H1 (cell line): Measurements from ENCODE around the gene OXSR1. TPM values are rescaled to one million over a fixed set of nuclear protein-coding genes. Genes with fewer than 3 reads are reported as not detected.

Experiments
- CTCF ChIA-PET: fragments of 300-600 bp; sonication (Branson Sonifier 250); formaldehyde crosslinking; loops from one replicate; lab custom pipeline; 2021; ENCODE audit not compliant: partially characterized antibody; lab: Charles Lee
- POLR2A ChIA-PET: fragments of 300-600 bp; sonication (Branson Sonifier 250); formaldehyde crosslinking; loops from one replicate; lab custom pipeline; 2021; ENCODE audit warnings: inconsistent platforms; ENCODE audit not compliant: partially characterized antibody; lab: Charles Lee
- DNase-seq, 2 experiments: peaks; one replicate each; pipeline versions ENCODE4 v3.0.0 to v3.0.0-alpha.2; 2010 to 2022; ENCODE audit warnings: low spot score in 2 of 2, low read depth in 1 of 2, mixed read lengths in 1 of 2
- FAIRE-seq: peaks from 2 replicates; lab custom pipeline; 2011; peaks lifted over from hg19 to GRCh38; lab: Jason Lieb, UNC
- H2AFZ ChIP-seq: 2 replicates; pipeline ENCODE4 v1.8.1; 2012; ENCODE audit warnings: low read length, inconsistent platforms
- H2AK5ac ChIP-seq: 2 replicates; pipeline ENCODE4 v1.6.1; 2013; ENCODE audit warnings: low read depth, low read length
- H2BK120ac ChIP-seq: replicated peaks from 2 replicates; pipeline ENCODE3; 2013; ENCODE audit warnings: low read depth, low read length, inconsistent platforms
- H2BK12ac ChIP-seq: 2 replicates; pipeline ENCODE4 v1.6.1; 2013; ENCODE audit warnings: low read depth, low read length
- H2BK15ac ChIP-seq: 2 replicates; pipeline ENCODE4 v1.6.1; 2013; ENCODE audit warnings: low read length
- H2BK20ac ChIP-seq: 2 replicates; pipeline ENCODE4 v1.6.1; 2013; ENCODE audit warnings: low read length
- H2BK5ac ChIP-seq: 2 replicates; pipeline ENCODE4 v1.6.1; 2013; ENCODE audit warnings: low read depth, low read length
- H3K14ac ChIP-seq: 2 replicates; pipeline ENCODE4 v1.6.1; 2013; ENCODE audit warnings: inconsistent platforms; ENCODE audit not compliant: insufficient read length
- H3K18ac ChIP-seq: 2 replicates; pipeline ENCODE4 v1.6.1; 2013; ENCODE audit warnings: low read length; ENCODE audit errors: extremely low read depth
- H3K23ac ChIP-seq: 2 replicates; pipeline ENCODE4 v1.6.1; 2013; ENCODE audit warnings: inconsistent platforms; ENCODE audit not compliant: insufficient read length
- H3K23me2 ChIP-seq: 2 replicates; pipeline ENCODE4 v1.6.1; 2013; ENCODE audit warnings: low read depth, low read length
- H3K27ac ChIP-seq: 2 replicates; pipeline ENCODE4 v1.6.1; 2011; ENCODE audit warnings: low read depth, low read length, inconsistent platforms
- H3K27me3 ChIP-seq, 4 experiments: replicated peaks in 1 of 4; 1 replicate in 1 of 4; 2 replicates in 3 of 4; pipeline versions ENCODE4 v1.6.1 to v1.8.1; 2011 to 2013; ENCODE audit warnings: low read length in 3 of 4, mild to moderate bottlenecking in 3 of 4, inconsistent platforms in 2 of 4, mixed read lengths in 2 of 4, moderate library complexity in 1 of 4; ENCODE audit not compliant: control insufficient read depth in 3 of 4, insufficient read depth in 3 of 4; ENCODE audit errors: extremely low read depth in 1 of 4
- H3K36me3 ChIP-seq, 4 experiments: 2 replicates each; pipeline versions ENCODE4 v1.6.1 to v1.8.1; 2011 to 2013; ENCODE audit warnings: mild to moderate bottlenecking in 4 of 4, low read length in 3 of 4, moderate library complexity in 2 of 4, control low read depth in 1 of 4, inconsistent platforms in 1 of 4; ENCODE audit not compliant: insufficient read depth in 4 of 4, control insufficient read depth in 2 of 4
- H3K4ac ChIP-seq: replicated peaks from 2 replicates; pipeline ENCODE3; 2013; ENCODE audit warnings: low read length, low read depth, mixed read lengths, inconsistent platforms; ENCODE audit not compliant: insufficient read length
- H3K4me1 ChIP-seq, 4 experiments: replicated peaks in 1 of 4; 1 replicate in 1 of 4; 2 replicates in 3 of 4; pipeline versions ENCODE4 v1.6.1 to v1.8.1; 2011 to 2013; ENCODE audit warnings: low read length in 3 of 4, inconsistent platforms in 2 of 4, mixed read lengths in 1 of 4; ENCODE audit not compliant: insufficient read depth in 4 of 4, control insufficient read depth in 3 of 4
- H3K4me2 ChIP-seq, 2 experiments: 2 replicates each; pipeline versions ENCODE4 v1.6.1 to v1.8.1; 2011 to 2013; ENCODE audit warnings: low read depth in 2 of 2, low read length in 2 of 2, control low read depth in 1 of 2, inconsistent platforms in 1 of 2, mild to moderate bottlenecking in 1 of 2; ENCODE audit not compliant: insufficient read depth in 1 of 2
- H3K4me3 ChIP-seq, 4 experiments: fragments of 200-600, 300-600 bp in 1 of 4; sonication (generic), shearing (Covaris generic), sonication (Bioruptor Twin) in 1 of 4; 2 replicates each; pipeline versions ENCODE4 v1.5.1 to v1.8.1; 2011 to 2016; ENCODE audit warnings: low read length in 4 of 4, low read depth in 3 of 4, control low read depth in 2 of 4, inconsistent platforms in 2 of 4, mild to moderate bottlenecking in 2 of 4, mixed read lengths in 1 of 4, moderate library complexity in 1 of 4; ENCODE audit not compliant: insufficient read depth in 2 of 4; ENCODE audit errors: extremely low read depth in 1 of 4
- H3K56ac ChIP-seq: replicated peaks from 2 replicates; pipeline ENCODE3; 2013; ENCODE audit warnings: low read depth, mild to moderate bottlenecking, mixed read lengths, low read length, inconsistent platforms; ENCODE audit not compliant: insufficient read length
- H3K79me1 ChIP-seq: 2 replicates; pipeline ENCODE4 v1.6.1; 2013; ENCODE audit warnings: low read depth, low read length, control low read depth
- H3K79me2 ChIP-seq, 2 experiments: 2 replicates each; pipeline versions ENCODE4 v1.6.1 to v1.8.1; 2012 to 2013; ENCODE audit warnings: low read length in 2 of 2, mild to moderate bottlenecking in 2 of 2, inconsistent platforms in 1 of 2; ENCODE audit not compliant: insufficient read depth in 2 of 2, control insufficient read depth in 1 of 2
- H3K9ac ChIP-seq, 4 experiments: replicated peaks in 1 of 4; 1 replicate in 1 of 4; 2 replicates in 3 of 4; pipeline versions ENCODE4 v1.6.1 to v1.8.1; 2011 to 2013; ENCODE audit warnings: low read depth in 3 of 4, low read length in 3 of 4, control low read depth in 2 of 4, mild to moderate bottlenecking in 2 of 4, moderate library complexity in 2 of 4, inconsistent platforms in 1 of 4; ENCODE audit errors: extremely low read depth in 1 of 4
- H3K9me3 ChIP-seq, 2 experiments: 2 replicates each; pipeline versions ENCODE4 v1.6.1 to v1.8.1; 2012 to 2013; ENCODE audit warnings: mild to moderate bottlenecking in 2 of 2, moderate library complexity in 2 of 2, control low read depth in 1 of 2, inconsistent platforms in 1 of 2, low read depth in 1 of 2, low read length in 1 of 2, mixed read lengths in 1 of 2; ENCODE audit not compliant: insufficient read depth in 2 of 2
- H4K20me1 ChIP-seq, 2 experiments: replicated peaks in 1 of 2; 2 replicates each; pipeline versions ENCODE3 to v1.8.1; 2011 to 2013; ENCODE audit warnings: inconsistent platforms in 2 of 2, low read length in 2 of 2, mild to moderate bottlenecking in 1 of 2; ENCODE audit not compliant: insufficient read depth in 2 of 2, control insufficient read depth in 1 of 2
- H4K5ac ChIP-seq: 2 replicates; pipeline ENCODE4 v1.6.1; 2013; ENCODE audit warnings: low read length, low read depth, mixed read lengths, inconsistent platforms; ENCODE audit not compliant: insufficient read length
- H4K8ac ChIP-seq: 2 replicates; pipeline ENCODE4 v1.8.0; 2013; ENCODE audit warnings: mild to moderate bottlenecking, moderate library complexity, low read length, inconsistent platforms; ENCODE audit not compliant: insufficient read depth; ENCODE audit errors: extremely low read depth
- H4K91ac ChIP-seq: replicated peaks from 2 replicates; pipeline ENCODE3; 2013; ENCODE audit warnings: low read length, mixed read lengths, inconsistent platforms; ENCODE audit not compliant: insufficient read length
- EGR1 ChIP-seq: IDR thresholded peaks from 2 replicates; pipeline ENCODE4 v1.6.1; 2011; ENCODE audit warnings: low read depth, low read length, borderline replicate concordance
- EP300 ChIP-seq, 2 experiments: IDR thresholded peaks; 1 replicate in 1 of 2; 2 replicates in 1 of 2; pipeline ENCODE4 v1.6.1; 2011 to 2012; ENCODE audit warnings: low read depth in 2 of 2, low read length in 2 of 2, mild to moderate bottlenecking in 2 of 2, borderline replicate concordance in 1 of 2, inconsistent platforms in 1 of 2, moderate library complexity in 1 of 2
- JUND ChIP-seq: IDR thresholded peaks from 2 replicates; pipeline ENCODE4 v1.6.1; 2011; ENCODE audit warnings: mild to moderate bottlenecking, improper control_type of control experiment, low read length
- KDM4A ChIP-seq: IDR thresholded peaks from one replicate; pipeline ENCODE4 v1.7.1; 2012; ENCODE audit warnings: low read depth, mild to moderate bottlenecking, moderate library complexity, low read length, inconsistent platforms; ENCODE audit not compliant: severe bottlenecking
- POLR2A ChIP-seq, 2 experiments: IDR thresholded peaks; 1 replicate in 1 of 2; 2 replicates in 1 of 2; pipeline ENCODE4 v1.6.1; 2011; ENCODE audit warnings: low read depth in 2 of 2, low read length in 2 of 2, mild to moderate bottlenecking in 2 of 2; ENCODE audit errors: control extremely low read depth in 1 of 2
- SIN3A ChIP-seq, 2 experiments: IDR thresholded peaks in 1 of 2; conservative IDR thresholded peaks in 1 of 2; 2 replicates each; pipeline ENCODE4 v1.6.1; 2011 to 2012; ENCODE audit warnings: low read length in 2 of 2, improper control_type of control experiment in 1 of 2, low read depth in 1 of 2, mild to moderate bottlenecking in 1 of 2
- SP4 ChIP-seq: IDR thresholded peaks from 2 replicates; pipeline ENCODE4 v1.6.1; 2012; ENCODE audit warnings: low read length, inconsistent platforms
- TCF12 ChIP-seq: IDR thresholded peaks from 2 replicates; pipeline ENCODE4 v1.6.1; 2011; ENCODE audit warnings: low read depth, mild to moderate bottlenecking, low read length
- TEAD4 ChIP-seq: IDR thresholded peaks from 2 replicates; pipeline ENCODE4 v1.6.1; 2012; ENCODE audit warnings: low read depth, low read length, inconsistent platforms, mixed read lengths
- WGBS, 2 experiments: shearing (Covaris generic) in 1 of 2; methylation state at CpG; one replicate each; pipeline versions ENCODE4 v1.1.6 to v1.1.7; 2013 to 2015; ENCODE audit warnings: low lambda C conversion rate in 2 of 2, mixed read lengths in 2 of 2, inconsistent platforms in 1 of 2, low coverage in 1 of 2, missing lambda C conversion rate in 1 of 2; ENCODE audit not compliant: insufficient replicate concordance in 2 of 2, insufficient coverage in 1 of 2, insufficient read length in 1 of 2; ENCODE audit errors: extremely low coverage in 1 of 2, missing lambda C conversion rate in 1 of 2; 5-methylcytosine and 5-hydroxymethylcytosine counted together
- polyA plus RNA-seq, 7 experiments: library from polyadenylated mRNA; depleted of rRNA in 3 of 7; stranded (reverse) in 5 of 7; unstranded in 2 of 7; fragments of >200 nt in 5 of 7; fragments of 200-250 nt in 2 of 7; gene quantifications; 1 replicate in 5 of 7; 2 replicates in 1 of 7; 4 replicates in 1 of 7; pipeline versions ENCODE4 v1.2.1 to v1.2.3, GENCODE V29; 2011 to 2013; ENCODE audit warnings: missing spikeins in 2 of 7, mixed read lengths in 2 of 7
- total RNA-seq: library from RNA; stranded (reverse); fragmentation: NEBNext Ultra II Directional; extraction: Animal tissue kit (Norgen Biotek cat#: 25700); gene quantifications from 2 replicates; pipeline ENCODE4 v1.2.1, GENCODE V29; 2021

Gene OXSR1
- total and polyA plus RNA-seq, 2 of the 8 experiments (the other 6 are each of a cell fraction or from before 2014, with no cell fraction given): 25.1 to 47.0 TPM

GRCh38 chr3:38119821-38120692 is 45.3 kb upstream of the OXSR1 start:
- DNase-seq (no peak), FAIRE-seq (no peak)
- Histone ChIP-seq H3K23me2 (no peaks in the 10 kb centered on the region), H3K23ac (no peak overlapping the region), H3K36me3 (peaks cover 4 to 22% (median 14%) of the 10 kb centered on the region in 4 experiments; a peak in 6 of 8 replicates), H3K14ac (no peak overlapping the region), H3K4ac (no peak overlapping the region), H3K9me3 (no peaks in the 10 kb centered on the region; a peak in 1 of 4 replicates), H4K20me1 (peaks cover 0 to 11% of the 10 kb centered on the region in 2 experiments), H3K79me1 (no peaks in the 10 kb centered on the region), H3K27ac (no peak overlapping the region), H3K4me1 (no peaks in the 10 kb centered on the region), H2BK15ac (no peak overlapping the region), H4K91ac (no peak overlapping the region), H3K27me3 (no peaks in the 10 kb centered on the region), H4K8ac (no peak overlapping the region), H2BK5ac (no peak overlapping the region), H3K56ac (no peak overlapping the region), H2BK20ac (no peak overlapping the region), H3K18ac (no peak overlapping the region), H3K79me2 (no peaks in the 10 kb centered on the region), H3K9ac (no peak overlapping the region), H2BK120ac (no peak overlapping the region), H3K4me3 (no peak overlapping the region), H2AK5ac (no peak overlapping the region), H3K4me2 (no peak overlapping the region), H2AFZ (no peak overlapping the region)
- WGBS, 2 experiments: 94% methylated on average over 7 of the region's 7 CpGs; no CpG with 5 or more reads in 1 of the 2 experiments
- CTCF ChIA-PET: interaction anchor here (0.8 to 8.8 kb wide), 11 partner anchors 8 to 360 kb away, joined by 3 to 105 read pairs (median 5); partner anchors contain the start of gene SLC22A14
- TF ChIP-seq JUND (no peak), SP4 (no peak), EP300 (IDR thresholded peaks at IDR 0.05; ENCODE audit: borderline replicate concordance in 1 of 2, low read depth in 2 of 2, low read length in 2 of 2) (no peak), EGR1 (no peak), POLR2A (IDR thresholded peaks at IDR 0.05; ENCODE audit: control extremely low read depth in 1 of 2, low read depth in 2 of 2, low read length in 2 of 2) (no peak), TEAD4 (no peak), KDM4A (no peak), SIN3A (conservative IDR thresholded peaks at IDR 0.05 in 1 of 2, IDR thresholded peaks at IDR 0.05 in 1 of 2; ENCODE audit: low read depth in 1 of 2, low read length in 2 of 2) (no peak), TCF12 (no peak)
- TF ChIP-seq, all 59 proteins: peak for 0
- POLR2A ChIA-PET: interaction anchor here (0.9 to 4.2 kb wide), 6 partner anchors 12 to 177 kb away, joined by 3 to 20 read pairs (median 4); no protein-coding TSS in a partner anchor
- Histone ChIP-seq H4K5ac (no peak overlapping the region), H2BK12ac (no peak overlapping the region)
